H1 (cell line): Measurements from ENCODE around the gene TBC1D4.

Experiments used
- SP1 ChIP-seq: IDR thresholded peaks from 2 replicates; pipeline ENCODE4 v1.6.1; 2011; ENCODE audit warnings: low read depth, low read length
- USF2 ChIP-seq: IDR thresholded peaks from 2 replicates; pipeline ENCODE4 v1.6.1; 2011; ENCODE audit warnings: low read length, improper control_type of control experiment
- YY1 ChIP-seq: IDR thresholded peaks from 2 replicates; pipeline ENCODE4 v1.6.1; 2011; ENCODE audit warnings: low read depth, mild to moderate bottlenecking, low read length
- ZNF274 ChIP-seq: IDR thresholded peaks from 2 replicates; pipeline ENCODE4 v1.7.0; 2012; ENCODE audit warnings: low read length, borderline replicate concordance; ENCODE audit errors: extremely low read depth
- TF ChIP-seq, protein P1 (sequence below), 3 experiments: IDR thresholded peaks; 1 replicate in 2 of 3; 2 replicates in 1 of 3; pipeline versions ENCODE4 v1.5.1 to v1.6.1; 2011; ENCODE audit warnings: low read length in 3 of 3, mild to moderate bottlenecking in 3 of 3, inconsistent platforms in 2 of 3, low read depth in 1 of 3, moderate library complexity in 1 of 3; ENCODE audit not compliant: insufficient read depth in 1 of 3; ENCODE audit errors: control extremely low read depth in 1 of 3

GRCh38 chr13:75404726-75405125 is 77.2 kb downstream of the TBC1D4 start:
- TF ChIP-seq, protein P1, sequence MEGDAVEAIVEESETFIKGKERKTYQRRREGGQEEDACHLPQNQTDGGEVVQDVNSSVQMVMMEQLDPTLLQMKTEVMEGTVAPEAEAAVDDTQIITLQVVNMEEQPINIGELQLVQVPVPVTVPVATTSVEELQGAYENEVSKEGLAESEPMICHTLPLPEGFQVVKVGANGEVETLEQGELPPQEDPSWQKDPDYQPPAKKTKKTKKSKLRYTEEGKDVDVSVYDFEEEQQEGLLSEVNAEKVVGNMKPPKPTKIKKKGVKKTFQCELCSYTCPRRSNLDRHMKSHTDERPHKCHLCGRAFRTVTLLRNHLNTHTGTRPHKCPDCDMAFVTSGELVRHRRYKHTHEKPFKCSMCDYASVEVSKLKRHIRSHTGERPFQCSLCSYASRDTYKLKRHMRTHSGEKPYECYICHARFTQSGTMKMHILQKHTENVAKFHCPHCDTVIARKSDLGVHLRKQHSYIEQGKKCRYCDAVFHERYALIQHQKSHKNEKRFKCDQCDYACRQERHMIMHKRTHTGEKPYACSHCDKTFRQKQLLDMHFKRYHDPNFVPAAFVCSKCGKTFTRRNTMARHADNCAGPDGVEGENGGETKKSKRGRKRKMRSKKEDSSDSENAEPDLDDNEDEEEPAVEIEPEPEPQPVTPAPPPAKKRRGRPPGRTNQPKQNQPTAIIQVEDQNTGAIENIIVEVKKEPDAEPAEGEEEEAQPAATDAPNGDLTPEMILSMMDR (IDR thresholded peaks at IDR 0.05; ENCODE audit: control extremely low read depth in 1 of 3, insufficient read depth in 1 of 3, low read depth in 1 of 3, low read length in 3 of 3), result no peak
- TF ChIP-seq SP1, result no peak
- TF ChIP-seq USF2, result no peak
- no peak for TF ChIP-seq YY1
- TF ChIP-seq ZNF274, result no peak
